Prostate gland (tissue), 2 donors: Measurements from ENCODE around the gene COL5A1.

Source experiments
- CTCF ChIP-seq, 4 experiments: fragments of 200-600 bp in 2 of 4; fragments of 450-650 bp in 2 of 4; sonication (generic) in 2 of 4; IDR thresholded peaks; 1 replicate in 3 of 4; 2 replicates in 1 of 4; pipeline ENCODE4 v1.5.1; 2016 to 2019; ENCODE audit warnings: antibody characterized with exemption in 4 of 4, mild to moderate bottlenecking in 2 of 4, moderate library complexity in 2 of 4
- POLR2A ChIP-seq: fragments of 450-650 bp; IDR thresholded peaks from one replicate; pipeline ENCODE4 v1.6.1; 2016; ENCODE audit warnings: antibody characterized with exemption, mild to moderate bottlenecking
- POLR2AphosphoS5 ChIP-seq: sonication (generic); formaldehyde crosslinking; IDR thresholded peaks from one replicate; pipeline ENCODE4 v1.6.1; 2017; ENCODE audit warnings: antibody characterized with exemption

DNA sequence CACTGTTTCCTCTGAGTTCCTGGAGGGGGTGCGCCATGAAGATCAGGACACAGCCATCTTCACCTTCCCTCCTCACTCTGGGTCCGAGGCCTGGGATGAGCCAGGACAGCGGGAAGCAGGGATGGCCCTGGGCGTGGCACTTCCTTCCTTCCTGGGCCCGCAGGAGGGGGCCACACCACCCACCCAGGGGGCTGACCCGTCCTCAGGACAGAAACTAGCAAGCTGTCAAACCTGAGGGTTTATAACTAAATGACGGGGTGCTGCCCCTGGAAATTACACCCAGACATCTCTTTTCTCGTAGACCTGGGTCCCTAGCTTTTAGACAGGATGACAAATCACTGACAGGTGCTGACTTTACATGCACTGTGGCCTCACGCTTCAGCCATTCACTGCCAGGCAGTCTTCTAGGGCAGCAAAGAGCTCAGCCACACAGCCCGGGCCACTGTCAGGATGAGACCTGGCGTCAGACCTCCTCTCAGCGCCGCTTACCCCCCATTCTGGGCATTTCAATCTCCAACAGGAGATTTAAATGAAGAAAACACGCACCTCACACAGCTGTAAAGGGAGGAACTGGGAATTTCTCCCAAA is 247.1 kb downstream of the COL5A1 start:
- TF ChIP-seq POLR2AphosphoS5: no peak
- no peak for TF ChIP-seq CTCF (IDR thresholded peaks at IDR 0.05)
- TF ChIP-seq POLR2A: no peak
